K562 (cell line): Measurements from ENCODE around the gene CLHC1. TPM values are rescaled to one million over a fixed set of nuclear protein-coding genes. Genes with fewer than 3 reads are reported as not detected.

Source experiments
- BACH1 ChIP-seq: fragments of 200-800 bp; sonication (Bioruptor generic); IDR thresholded peaks from 2 replicates; pipeline ENCODE4 v1.6.1; 2016; ENCODE audit warnings: missing genetic modification characterization, missing compliant biosample characterization
- BHLHE40 ChIP-seq: IDR thresholded peaks from 2 replicates; pipeline ENCODE4 v1.6.1; 2011; ENCODE audit warnings: low read length, improper control_type of control experiment
- ESRRB ChIP-seq: fragments of 250-450 bp; sonication (Bioruptor Pico); IDR thresholded peaks from 2 replicates; pipeline ENCODE4 v1.5.0; 2020; ENCODE audit warnings: mild to moderate bottlenecking, moderate library complexity, borderline replicate concordance
- EZH2 ChIP-seq: IDR thresholded peaks from 2 replicates; pipeline ENCODE4 v1.6.1; 2012; ENCODE audit warnings: low read depth, mild to moderate bottlenecking, inconsistent platforms, low read length, borderline replicate concordance
- FOSL1 ChIP-seq: fragments of 200-800 bp; sonication (Bioruptor generic); conservative IDR thresholded peaks from 2 replicates; pipeline ENCODE4 v1.6.1; 2016; ENCODE audit warnings: missing genetic modification characterization, missing compliant biosample characterization
- FOXJ2 ChIP-seq: fragments of 200-800 bp; sonication (Bioruptor generic); IDR thresholded peaks from 2 replicates; pipeline ENCODE4 v1.6.1; 2016; ENCODE audit warnings: missing genetic modification characterization, missing compliant biosample characterization
- JUN ChIP-seq, 2 experiments: sonication (generic) in 1 of 2; formaldehyde crosslinking in 1 of 2; IDR thresholded peaks; 2 replicates each; pipeline versions ENCODE4 v1.6.1 to v1.8.0; 2012 to 2022; ENCODE audit warnings: borderline replicate concordance in 2 of 2, mild to moderate bottlenecking in 2 of 2, improper control_type of control experiment in 1 of 2, low read depth in 1 of 2, low read length in 1 of 2, missing genetic modification reagents in 1 of 2
- KLF1 ChIP-seq: fragments of 450-650 bp; IDR thresholded peaks from 2 replicates; pipeline ENCODE4 v1.6.1; 2016; ENCODE audit warnings: missing genetic modification characterization, missing compliant biosample characterization
- MTA3 ChIP-seq: fragments of 450-650 bp; formaldehyde crosslinking; IDR thresholded peaks from 2 replicates; pipeline ENCODE4 v1.6.1; 2017; ENCODE audit warnings: mild to moderate bottlenecking, borderline replicate concordance
- NCOA6 ChIP-seq: fragments of 450-650 bp; IDR thresholded peaks from 2 replicates; pipeline ENCODE4 v1.6.1; 2017; ENCODE audit warnings: mild to moderate bottlenecking
- SMARCA4 ChIP-seq: fragments of 450-650 bp; IDR thresholded peaks from 2 replicates; pipeline ENCODE4 v1.6.1; 2016
- SNIP1 ChIP-seq: fragments of 450-650 bp; IDR thresholded peaks from 2 replicates; pipeline ENCODE4 v1.7.1; 2017; ENCODE audit warnings: low read depth, mild to moderate bottlenecking
- STAT5A ChIP-seq: IDR thresholded peaks from 2 replicates; pipeline ENCODE4 v1.6.1; 2012; ENCODE audit warnings: low read length, inconsistent platforms, borderline replicate concordance
- ZBTB5 ChIP-seq: fragments of 450-650 bp; IDR thresholded peaks from 2 replicates; pipeline ENCODE4 v1.6.1; 2017; ENCODE audit warnings: antibody characterized with exemption
- ZNF174 ChIP-seq: fragments of 250-450 bp; sonication (Bioruptor Pico); IDR thresholded peaks from 2 replicates; pipeline ENCODE4 v1.4.0; 2020; ENCODE audit warnings: mild to moderate bottlenecking
- ZNF282 ChIP-seq: sonication (generic); formaldehyde crosslinking; IDR thresholded peaks from 2 replicates; pipeline ENCODE4 v1.8.1; 2023; ENCODE audit warnings: missing genetic modification reagents
- ZNF3 ChIP-seq: fragments of 250-450 bp; sonication (Bioruptor Pico); IDR thresholded peaks from 2 replicates; pipeline ENCODE4 v1.5.0; 2021; ENCODE audit warnings: mild to moderate bottlenecking, moderate library complexity
- ZNF347 ChIP-seq: fragments of 450-650 bp; formaldehyde crosslinking; IDR thresholded peaks from 2 replicates; pipeline ENCODE4 v1.4.0; 2020; ENCODE audit warnings: low read depth, mild to moderate bottlenecking, moderate library complexity
- polyA plus RNA-seq, 8 experiments: library from polyadenylated mRNA; depleted of rRNA in 4 of 8; stranded (reverse) in 5 of 8; unstranded in 3 of 8; fragments of >200 nt; fragmentation: Nextera tagmentation in 2 of 8; fragmentation: Illumina TruSeq in 1 of 8; extraction: Ambion mirVana in 2 of 8; extraction: Trizol in 1 of 8; gene quantifications; 2 replicates each; pipeline versions ENCODE4 v1.2.1 to v1.2.3, GENCODE V29; 2011 to 2014; ENCODE audit warnings: inconsistent platforms in 1 of 8, missing spikeins in 1 of 8
- total RNA-seq, 7 experiments: library from RNA; depleted of rRNA in 6 of 7; stranded (reverse); fragments of >200 nt in 6 of 7; fragmentation: Illumina TruSeq in 2 of 7; extraction: Trizol in 2 of 7; gene quantifications; 2 replicates each; pipeline versions ENCODE4 v1.2.1 to v1.2.3, GENCODE V29; 2011 to 2021; ENCODE audit warnings: low replicate concordance in 1 of 7
- TF ChIP-seq, protein P1 (sequence below): fragments of 250-450 bp; sonication (Bioruptor Pico); IDR thresholded peaks from 2 replicates; pipeline ENCODE4 v1.5.1; 2021; ENCODE audit warnings: mild to moderate bottlenecking
- TF ChIP-seq, protein P2 (sequence below): fragments of 450-650 bp; formaldehyde crosslinking; IDR thresholded peaks from 2 replicates; pipeline ENCODE4 v1.4.0; 2020; ENCODE audit warnings: mild to moderate bottlenecking, moderate library complexity

Gene CLHC1
- total and polyA plus RNA-seq, 9 of the 15 experiments (the other 6 are each of a cell fraction or from before 2014, with no cell fraction given): 3.7 to 14.3 (median 8.6) TPM

DNA sequence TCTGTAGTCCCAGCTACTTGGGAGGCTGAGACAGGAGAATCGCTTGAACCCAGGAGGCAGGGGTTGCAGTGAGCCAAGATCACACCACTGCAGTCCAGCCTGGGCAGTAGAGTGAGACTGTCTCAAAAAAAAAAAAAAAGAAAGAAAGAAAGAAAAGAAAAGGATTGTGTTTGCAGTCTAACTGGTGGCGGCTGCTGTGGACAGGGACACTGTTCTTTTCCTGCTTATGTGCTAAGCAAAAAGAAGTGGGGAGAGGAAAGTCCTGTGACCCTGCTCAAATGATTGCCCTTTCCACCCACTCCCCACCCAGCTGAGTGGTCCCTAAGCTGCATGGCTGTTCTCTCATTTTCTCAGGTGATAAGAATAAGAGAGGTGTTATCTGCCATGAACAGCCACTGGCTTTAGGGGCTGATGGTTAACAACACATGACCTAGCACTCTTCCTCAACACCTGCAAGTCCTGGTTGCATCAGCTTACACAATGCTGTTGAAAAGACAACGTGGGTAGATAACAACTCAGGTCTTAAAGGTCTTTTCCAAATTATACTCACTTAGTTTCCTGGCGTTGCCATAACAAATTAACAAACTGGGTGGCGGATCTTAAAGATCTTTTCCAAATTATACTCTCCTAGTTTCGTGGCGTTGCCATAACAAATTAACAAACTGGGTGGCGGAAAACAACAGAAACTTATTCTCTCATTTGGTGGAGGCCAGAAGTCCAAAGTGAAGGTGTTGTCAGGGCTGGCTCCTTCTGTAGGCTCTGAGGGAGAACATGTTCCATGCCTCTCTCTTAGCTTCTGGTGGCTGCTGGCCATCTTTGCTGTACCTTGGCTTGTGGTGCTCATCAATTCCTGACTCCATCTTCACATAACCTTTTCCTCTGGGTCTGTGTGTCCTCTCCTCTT is 91.5 kb downstream of the CLHC1 start (continued):
- peak; percentile 53; the same call in 1 of the 2 replicates for TF ChIP-seq SNIP1
- TF ChIP-seq ZNF282 (CRISPR knock-in tag): no peak
- TF ChIP-seq ZNF174 (CRISPR knock-in tag): no peak
- TF ChIP-seq STAT5A: peak; percentile 98
- peak; percentile 82; the same call in 1 of the 2 replicates for TF ChIP-seq BACH1 (tag)
- TF ChIP-seq FOXJ2 (tag): peak; percentile 99
- TF ChIP-seq ZNF3: no peak
- TF ChIP-seq EZH2: peak; percentile 77; the same call in 1 of the 2 replicates
- TF ChIP-seq ZNF347 (CRISPR knock-in tag): no peak
- TF ChIP-seq ESRRB (CRISPR knock-in tag): no peak
- TF ChIP-seq FOSL1 (tag): peak; percentile 86
- TF ChIP-seq JUN (IDR thresholded peaks at IDR 0.05; ENCODE audit: borderline replicate concordance, low read depth, low read length): peak; percentile 90
- peak; percentile 20; the same call in 1 of the 2 replicates for TF ChIP-seq JUN (CRISPR knock-in tag; IDR thresholded peaks at IDR 0.05; ENCODE audit: borderline replicate concordance)
- TF ChIP-seq, protein P1, sequence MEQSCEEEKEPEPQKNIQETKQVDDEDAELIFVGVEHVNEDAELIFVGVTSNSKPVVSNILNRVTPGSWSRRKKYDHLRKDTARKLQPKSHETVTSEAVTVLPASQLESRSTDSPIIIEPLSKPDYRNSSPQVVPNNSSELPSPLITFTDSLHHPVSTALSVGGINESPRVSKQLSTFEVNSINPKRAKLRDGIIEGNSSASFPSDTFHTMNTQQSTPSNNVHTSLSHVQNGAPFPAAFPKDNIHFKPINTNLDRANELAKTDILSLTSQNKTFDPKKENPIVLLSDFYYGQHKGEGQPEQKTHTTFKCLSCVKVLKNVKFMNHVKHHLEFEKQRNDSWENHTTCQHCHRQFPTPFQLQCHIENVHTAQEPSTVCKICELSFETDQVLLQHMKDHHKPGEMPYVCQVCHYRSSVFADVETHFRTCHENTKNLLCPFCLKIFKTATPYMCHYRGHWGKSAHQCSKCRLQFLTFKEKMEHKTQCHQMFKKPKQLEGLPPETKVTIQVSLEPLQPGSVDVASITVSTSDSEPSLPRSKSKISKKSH (CRISPR knock-in tag): no peak
- TF ChIP-seq KLF1 (tag): no peak
- TF ChIP-seq MTA3: peak; percentile 97
- TF ChIP-seq NCOA6: no peak
- peak; percentile 69; the same call in 1 of the 2 replicates for TF ChIP-seq ZBTB5
- peak; percentile 99 for TF ChIP-seq SMARCA4
- TF ChIP-seq, protein P2, sequence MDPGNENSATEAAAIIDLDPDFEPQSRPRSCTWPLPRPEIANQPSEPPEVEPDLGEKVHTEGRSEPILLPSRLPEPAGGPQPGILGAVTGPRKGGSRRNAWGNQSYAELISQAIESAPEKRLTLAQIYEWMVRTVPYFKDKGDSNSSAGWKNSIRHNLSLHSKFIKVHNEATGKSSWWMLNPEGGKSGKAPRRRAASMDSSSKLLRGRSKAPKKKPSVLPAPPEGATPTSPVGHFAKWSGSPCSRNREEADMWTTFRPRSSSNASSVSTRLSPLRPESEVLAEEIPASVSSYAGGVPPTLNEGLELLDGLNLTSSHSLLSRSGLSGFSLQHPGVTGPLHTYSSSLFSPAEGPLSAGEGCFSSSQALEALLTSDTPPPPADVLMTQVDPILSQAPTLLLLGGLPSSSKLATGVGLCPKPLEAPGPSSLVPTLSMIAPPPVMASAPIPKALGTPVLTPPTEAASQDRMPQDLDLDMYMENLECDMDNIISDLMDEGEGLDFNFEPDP (CRISPR knock-in tag): no peak
- TF ChIP-seq BHLHE40: peak; percentile 91
